Calu3 (cell line): ENCODE data around the gene HNRNPUL1. TPM values are rescaled to one million over a fixed set of nuclear protein-coding genes. Genes with fewer than 3 reads are reported as not detected.

Experiments
- BruUV-seq: library from RNA; stranded (reverse); fragments of 400-500 nt; replicated peaks from 2 replicates; lab custom pipeline; 2021; lab: Mats Ljungman, UMichigan
- CTCF ChIA-PET: fragments of 300-600 bp; sonication (Branson Sonifier 250); formaldehyde crosslinking; loops from one replicate; lab custom pipeline; 2022; ENCODE audit warnings: antibody characterized with exemption; lab: Charles Lee
- DNase-seq: peaks from one replicate; pipeline ENCODE4 v3.0.0; 2022
- H3K27ac Mint-ChIP-seq: one replicate; pipeline ENCODE4 v1.8.0; 2022; ENCODE audit warnings: mixed read lengths; ENCODE audit not compliant: unreplicated experiment
- H3K27me3 Mint-ChIP-seq: one replicate; pipeline ENCODE4 v1.8.0; 2022; ENCODE audit warnings: mixed read lengths; ENCODE audit not compliant: unreplicated experiment
- H3K36me3 Mint-ChIP-seq: one replicate; pipeline ENCODE4 v1.8.0; 2022; ENCODE audit warnings: mild to moderate bottlenecking, moderate library complexity, mixed read lengths; ENCODE audit not compliant: insufficient read depth, unreplicated experiment
- H3K4me1 Mint-ChIP-seq: one replicate; pipeline ENCODE4 v1.8.0; 2022; ENCODE audit warnings: mild to moderate bottlenecking, low read depth, mixed read lengths; ENCODE audit not compliant: unreplicated experiment
- H3K4me3 Mint-ChIP-seq: one replicate; pipeline ENCODE4 v1.8.0; 2022; ENCODE audit warnings: mild to moderate bottlenecking, low read depth, moderate library complexity, mixed read lengths; ENCODE audit not compliant: unreplicated experiment
- H3K9me3 Mint-ChIP-seq: one replicate; pipeline ENCODE4 v1.8.0; 2022; ENCODE audit warnings: low read depth, mixed read lengths; ENCODE audit not compliant: unreplicated experiment
- intact Hi-C: fragments of 100-400 bp; cut with micrococcal nuclease; formaldehyde crosslinking; loops from one replicate; pipeline ENCODE4 v1.10.0; 2022; ENCODE audit not compliant: unreplicated experiment
- total RNA-seq: library from RNA; stranded (reverse); gene quantifications from 2 replicates; pipeline ENCODE4 v1.2.3, GENCODE V29; 2022
- TF ChIP-seq, protein P1 (sequence below): fragments of 200-600 bp; IDR thresholded peaks from one replicate; pipeline ENCODE4 v1.8.0; 2022; ENCODE audit warnings: antibody characterized with exemption; ENCODE audit not compliant: unreplicated experiment

HNRNPUL1 gene
- total RNA-seq, 1 experiment from 2014 or later = 370 TPM

DNA sequence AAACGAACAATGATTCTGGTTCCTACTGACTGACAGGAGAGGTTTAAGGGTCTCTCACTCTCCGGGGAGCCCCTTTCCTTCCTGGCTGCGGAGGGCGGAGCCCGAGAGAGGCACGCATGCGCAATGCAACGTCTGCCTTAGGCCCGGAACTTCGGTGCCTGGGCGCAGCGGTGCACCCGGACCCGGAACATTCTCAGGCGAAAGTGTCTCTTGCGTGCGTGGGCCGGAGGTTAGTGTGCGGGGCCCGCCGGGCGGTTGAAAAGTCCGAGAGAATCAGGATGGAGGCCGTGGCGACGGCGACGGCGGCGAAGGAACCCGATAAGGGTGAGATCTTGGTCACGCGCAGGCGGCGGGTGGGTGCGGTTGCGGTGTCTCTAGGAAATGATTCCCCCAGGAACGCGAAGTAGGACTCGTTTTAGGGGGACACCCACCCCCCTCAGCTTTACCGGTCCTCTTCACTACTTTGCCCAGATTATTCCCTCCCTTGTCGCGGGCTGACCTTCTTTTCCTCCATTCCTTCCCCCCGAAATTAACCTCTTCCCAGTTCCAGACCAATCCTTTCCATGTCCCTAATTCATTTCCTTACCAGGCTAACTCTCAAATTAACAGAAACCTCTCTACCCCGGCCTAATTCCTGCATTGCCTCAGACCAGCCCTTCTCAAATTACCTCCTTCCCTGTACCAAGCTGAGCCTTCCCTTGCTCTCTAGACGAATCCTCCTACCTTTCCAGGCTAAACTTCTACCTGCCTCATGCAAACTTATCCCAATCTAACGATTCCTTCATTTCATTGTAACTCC, 46.1 kb downstream of the HNRNPUL1 start, which contains the start of gene CCDC97:
Gene CCDC97, plus strand, starts transcription at position 140 of the 799 bp plus-strand sequence. Its CDS starts 139 bp downstream, at position 279.
- TF ChIP-seq, protein P1, sequence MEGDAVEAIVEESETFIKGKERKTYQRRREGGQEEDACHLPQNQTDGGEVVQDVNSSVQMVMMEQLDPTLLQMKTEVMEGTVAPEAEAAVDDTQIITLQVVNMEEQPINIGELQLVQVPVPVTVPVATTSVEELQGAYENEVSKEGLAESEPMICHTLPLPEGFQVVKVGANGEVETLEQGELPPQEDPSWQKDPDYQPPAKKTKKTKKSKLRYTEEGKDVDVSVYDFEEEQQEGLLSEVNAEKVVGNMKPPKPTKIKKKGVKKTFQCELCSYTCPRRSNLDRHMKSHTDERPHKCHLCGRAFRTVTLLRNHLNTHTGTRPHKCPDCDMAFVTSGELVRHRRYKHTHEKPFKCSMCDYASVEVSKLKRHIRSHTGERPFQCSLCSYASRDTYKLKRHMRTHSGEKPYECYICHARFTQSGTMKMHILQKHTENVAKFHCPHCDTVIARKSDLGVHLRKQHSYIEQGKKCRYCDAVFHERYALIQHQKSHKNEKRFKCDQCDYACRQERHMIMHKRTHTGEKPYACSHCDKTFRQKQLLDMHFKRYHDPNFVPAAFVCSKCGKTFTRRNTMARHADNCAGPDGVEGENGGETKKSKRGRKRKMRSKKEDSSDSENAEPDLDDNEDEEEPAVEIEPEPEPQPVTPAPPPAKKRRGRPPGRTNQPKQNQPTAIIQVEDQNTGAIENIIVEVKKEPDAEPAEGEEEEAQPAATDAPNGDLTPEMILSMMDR = no peak
- H3K27ac Mint-ChIP-seq = peak within 1 kb of the TSS; percentile 94

DNA sequence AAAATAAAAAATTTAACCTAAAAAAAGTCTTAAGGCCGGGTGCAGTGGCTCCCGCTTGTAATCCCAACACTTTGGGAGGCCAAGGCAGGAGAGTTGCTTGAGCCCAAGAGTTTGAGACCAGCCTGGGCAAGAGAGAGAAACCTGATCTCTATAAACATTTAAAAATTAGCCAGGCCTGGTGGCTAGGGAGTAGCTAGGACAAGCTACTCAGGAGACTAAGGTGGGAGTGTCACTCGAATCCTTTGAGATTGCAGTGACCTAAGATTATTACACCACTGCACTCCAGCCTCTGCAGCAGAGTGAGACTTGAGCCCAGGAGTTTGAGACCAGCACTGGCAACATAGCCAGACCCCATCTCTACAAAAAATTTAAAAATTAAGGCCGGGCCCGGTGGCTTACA, 46.9 kb downstream of the HNRNPUL1 start:
- peak overlapping the region; percentile 94 for H3K27ac Mint-ChIP-seq
- H3K36me3 Mint-ChIP-seq = peaks cover 80% of the 10 kb centered on the region
- H3K4me1 Mint-ChIP-seq = peaks cover 28% of the 10 kb centered on the region
- H3K4me3 Mint-ChIP-seq = peak overlapping the region; percentile 91
- TF ChIP-seq, protein P1 = no peak
- no peaks in the 10 kb centered on the region for H3K27me3 Mint-ChIP-seq
- no peak for DNase-seq
- no peaks in the 10 kb centered on the region for H3K9me3 Mint-ChIP-seq
- CTCF ChIA-PET = interaction anchor here (1.2 kb wide), 1 partner anchor 48 kb away, joined by 3 read pairs; no protein-coding TSS in a partner anchor
- BruUV-seq = no TSS peak
- intact Hi-C loops = no loop called here

More for the DNA sequence above, 46.1 kb downstream of the HNRNPUL1 start, which contains the start of gene CCDC97:
- Mint-ChIP-seq H3K27me3 (no peaks in the 10 kb centered on the region), H3K36me3 (peaks cover 84% of the 10 kb centered on the region), H3K9me3 (no peaks in the 10 kb centered on the region), H3K4me3 (peak within 1 kb of the TSS; percentile 91), H3K4me1 (peaks cover 28% of the 10 kb centered on the region)
- peak; percentile 90 for DNase-seq
- intact Hi-C loops = no loop called here
- CTCF ChIA-PET = interaction anchor here (1.2 kb wide), 1 partner anchor 48 kb away, joined by 3 read pairs; no protein-coding TSS in a partner anchor
- TSS peak; percentile 50 for BruUV-seq

DNA sequence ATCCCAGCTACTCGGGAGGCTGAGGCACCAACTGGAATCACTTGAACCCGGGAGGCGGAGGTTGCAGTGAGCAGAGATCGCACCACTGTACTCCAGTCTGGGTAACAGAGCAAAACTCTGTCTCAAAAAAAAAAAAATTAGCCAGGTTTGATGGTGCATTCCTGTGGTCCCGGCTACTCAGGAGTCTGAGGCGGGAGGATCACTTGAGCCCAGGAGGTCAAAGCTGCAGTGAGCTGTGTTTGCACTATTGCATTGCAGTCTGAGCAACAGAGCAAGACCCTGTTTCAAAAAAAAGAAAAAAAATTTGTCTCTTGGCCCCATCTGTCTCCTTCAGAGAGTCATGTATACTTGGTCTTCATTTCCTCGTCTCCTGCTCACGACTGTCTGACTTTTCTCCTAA, 47.4 kb downstream of the HNRNPUL1 start:
- Mint-ChIP-seq H3K4me1 (peaks cover 28% of the 10 kb centered on the region), H3K4me3 (peak overlapping the region; percentile 91), H3K27ac (peak overlapping the region; percentile 34), H3K27me3 (no peaks in the 10 kb centered on the region), H3K36me3 (peaks cover 80% of the 10 kb centered on the region), H3K9me3 (no peaks in the 10 kb centered on the region)
- CTCF ChIA-PET = no interaction called here
- DNase-seq = no peak
- BruUV-seq = no TSS peak
- intact Hi-C loops = no loop called here
- TF ChIP-seq, protein P1 = no peak

DNA sequence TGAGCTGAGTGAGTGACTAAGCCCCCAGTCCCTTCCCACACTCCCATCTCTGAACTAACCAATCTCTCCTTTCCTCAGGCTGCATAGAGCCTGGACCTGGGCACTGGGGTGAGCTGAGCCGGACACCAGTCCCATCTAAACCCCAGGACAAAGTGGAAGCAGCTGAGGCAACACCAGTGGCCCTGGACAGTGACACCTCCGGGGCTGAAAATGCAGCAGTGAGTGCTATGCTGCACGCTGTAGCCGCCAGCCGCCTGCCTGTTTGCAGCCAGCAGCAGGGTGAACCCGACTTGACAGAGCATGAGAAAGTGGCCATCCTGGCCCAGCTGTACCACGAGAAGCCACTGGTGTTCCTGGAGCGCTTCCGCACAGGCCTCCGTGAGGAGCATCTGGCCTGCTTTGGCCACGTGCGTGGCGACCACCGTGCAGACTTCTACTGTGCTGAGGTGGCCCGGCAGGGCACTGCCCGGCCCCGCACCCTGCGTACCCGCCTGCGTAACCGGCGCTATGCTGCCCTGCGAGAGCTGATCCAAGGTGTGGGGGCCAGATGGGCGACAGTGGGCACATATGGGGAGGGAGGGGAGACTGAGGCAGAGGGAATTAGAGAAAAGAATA, 52.2 kb downstream of the HNRNPUL1 start:
- TF ChIP-seq, protein P1 = no peak
- intact Hi-C loops = no loop called here
- BruUV-seq = no TSS peak
- no peak for DNase-seq
- CTCF ChIA-PET = interaction anchor here (0.6 kb wide), 1 partner anchor 68 kb away, joined by 3 read pairs; no protein-coding TSS in a partner anchor
- Mint-ChIP-seq H3K36me3 (peaks cover 66% of the 10 kb centered on the region), H3K27ac (no peak overlapping the region), H3K27me3 (no peaks in the 10 kb centered on the region), H3K4me1 (peaks cover 9% of the 10 kb centered on the region), H3K9me3 (no peaks in the 10 kb centered on the region), H3K4me3 (no peak overlapping the region)
